OCI-LY1 (cell line): ENCODE data around the gene CLCN6.

ENCODE experiments used
- EZH2 ChIP-seq: fragments of 200-600 bp; sonication (generic), shearing (Covaris generic); IDR thresholded peaks from 2 replicates; pipeline ENCODE4 v1.8.0; 2017; ENCODE audit warnings: borderline replicate concordance, mixed run types, mild to moderate bottlenecking, antibody characterized with exemption, low read length, moderate library complexity, mixed read lengths
- TF ChIP-seq, protein P1 (sequence below): fragments of 200-600 bp; sonication (generic), shearing (Covaris generic); IDR thresholded peaks from 2 replicates; pipeline ENCODE4 v1.5.1; 2017; ENCODE audit warnings: mild to moderate bottlenecking, antibody characterized with exemption, low read length, moderate library complexity, mixed read lengths

DNA sequence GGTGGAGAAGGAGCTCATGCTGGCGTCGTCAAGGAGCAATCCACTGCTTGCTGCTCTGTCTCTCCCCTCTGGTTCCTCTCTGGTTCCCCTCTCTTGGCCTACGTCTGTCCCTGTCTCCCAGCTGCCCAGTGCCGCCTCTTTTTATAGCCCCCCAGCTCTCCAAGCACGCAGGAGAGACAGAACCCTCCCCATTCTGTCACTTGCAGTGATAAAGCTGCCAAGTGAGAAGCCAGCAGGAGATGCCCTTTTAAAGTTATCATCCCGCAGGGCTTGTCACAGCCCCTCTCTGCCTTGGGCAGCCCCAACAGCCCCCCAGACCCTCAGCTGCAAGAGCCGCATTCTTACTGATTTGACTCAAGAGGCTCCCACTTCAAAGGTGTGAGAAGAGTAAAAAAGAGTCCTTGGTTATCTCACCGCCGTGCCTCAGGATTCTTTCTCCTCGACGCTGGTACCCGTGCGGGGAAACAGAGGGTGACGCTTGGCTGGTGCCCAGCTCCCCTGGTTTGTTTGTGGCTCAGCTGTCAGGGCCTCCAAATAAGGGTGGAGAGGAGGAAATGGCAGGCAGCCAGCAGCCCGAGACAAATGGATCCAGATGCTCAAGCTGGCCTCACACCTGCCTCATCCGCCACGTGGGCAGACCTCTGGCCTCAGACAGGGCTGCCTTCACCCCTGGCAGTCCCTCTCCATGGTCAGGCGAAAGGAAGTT is 41.8 kb downstream of the CLCN6 start, which contains the start of gene NPPA:
- TF ChIP-seq, protein P1, sequence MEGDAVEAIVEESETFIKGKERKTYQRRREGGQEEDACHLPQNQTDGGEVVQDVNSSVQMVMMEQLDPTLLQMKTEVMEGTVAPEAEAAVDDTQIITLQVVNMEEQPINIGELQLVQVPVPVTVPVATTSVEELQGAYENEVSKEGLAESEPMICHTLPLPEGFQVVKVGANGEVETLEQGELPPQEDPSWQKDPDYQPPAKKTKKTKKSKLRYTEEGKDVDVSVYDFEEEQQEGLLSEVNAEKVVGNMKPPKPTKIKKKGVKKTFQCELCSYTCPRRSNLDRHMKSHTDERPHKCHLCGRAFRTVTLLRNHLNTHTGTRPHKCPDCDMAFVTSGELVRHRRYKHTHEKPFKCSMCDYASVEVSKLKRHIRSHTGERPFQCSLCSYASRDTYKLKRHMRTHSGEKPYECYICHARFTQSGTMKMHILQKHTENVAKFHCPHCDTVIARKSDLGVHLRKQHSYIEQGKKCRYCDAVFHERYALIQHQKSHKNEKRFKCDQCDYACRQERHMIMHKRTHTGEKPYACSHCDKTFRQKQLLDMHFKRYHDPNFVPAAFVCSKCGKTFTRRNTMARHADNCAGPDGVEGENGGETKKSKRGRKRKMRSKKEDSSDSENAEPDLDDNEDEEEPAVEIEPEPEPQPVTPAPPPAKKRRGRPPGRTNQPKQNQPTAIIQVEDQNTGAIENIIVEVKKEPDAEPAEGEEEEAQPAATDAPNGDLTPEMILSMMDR, result no peak
- TF ChIP-seq EZH2, result no peak
